GM12878 (cell line): ENCODE results near the gene NFE2. TPM values are rescaled to one million over a fixed set of nuclear protein-coding genes. Genes with fewer than 3 reads are reported as not detected.

Experiments
- ATAC-seq: fragments of 200-7000 bp; cut with Tn5 transposase; 3 replicates; pipeline ENCODE4 v1.9.1; 2020; ENCODE audit warnings: mild to moderate bottlenecking, moderate library complexity
- BruUV-seq: library from RNA; stranded (reverse); fragments of 400-500 nt; replicated peaks from 2 replicates; lab custom pipeline; 2021; lab: Mats Ljungman, UMichigan
- CTCF ChIA-PET: fragments of 300-600 bp; sonication (Branson Sonifier 250); formaldehyde crosslinking; extraction: SDS; loops from one replicate; lab custom pipeline; 2021; ENCODE audit warnings: inconsistent platforms; lab: Yijun Ruan, JAX
- POLR2A ChIA-PET: fragments of 350-600 bp; formaldehyde crosslinking; extraction: SDS; loops from one replicate; lab custom pipeline; 2021; ENCODE audit warnings: inconsistent platforms; lab: Charles Lee
- RAD21 ChIA-PET: fragments of 300-600 bp; sonication (Branson Sonifier 250); formaldehyde crosslinking; loops from one replicate; lab custom pipeline; 2023; ENCODE audit warnings: antibody characterized with exemption; ENCODE audit not compliant: unreplicated experiment; lab: Charles Lee
- SMC1A ChIA-PET: fragments of 300-600 bp; sonication (Branson Sonifier 250); formaldehyde crosslinking; loops from one replicate; lab custom pipeline; 2023; ENCODE audit not compliant: unreplicated experiment, uncharacterized antibody; lab: Charles Lee
- DNase-seq: peaks from one replicate; pipeline ENCODE4 v3.0.0-alpha.2; 2011; ENCODE audit warnings: low read depth, low spot score
- FAIRE-seq: peaks from 3 replicates; lab custom pipeline; 2011; peaks lifted over from hg19 to GRCh38; lab: Jason Lieb, UNC
- H2AFZ ChIP-seq: 2 replicates; pipeline ENCODE4 v1.6.0; 2011; ENCODE audit warnings: low read depth, low read length, control low read depth; ENCODE audit not compliant: control insufficient read depth
- H3K27ac ChIP-seq: 2 replicates; pipeline ENCODE4 v1.5.1; 2011; ENCODE audit warnings: control low read depth; ENCODE audit not compliant: control insufficient read depth, insufficient read depth
- H3K27me3 ChIP-seq, 2 experiments: replicated peaks in 1 of 2; 2 replicates each; pipeline versions ENCODE4 v1.6.0 to v1.6.1; 2011; ENCODE audit warnings: low read length in 1 of 2; ENCODE audit not compliant: control insufficient read depth in 2 of 2, insufficient read depth in 2 of 2
- H3K36me3 ChIP-seq, 2 experiments: 2 replicates each; pipeline ENCODE4 v1.5.1; 2011; ENCODE audit warnings: low read length in 1 of 2; ENCODE audit not compliant: control insufficient read depth in 2 of 2, insufficient read depth in 2 of 2
- H3K4me1 ChIP-seq: 2 replicates; pipeline ENCODE4 v1.6.1; 2011; ENCODE audit warnings: mild to moderate bottlenecking, low read length, moderate library complexity, mixed read lengths; ENCODE audit not compliant: control insufficient read depth, insufficient read depth
- H3K4me2 ChIP-seq: 2 replicates; pipeline ENCODE4 v1.6.0; 2011; ENCODE audit warnings: control low read depth; ENCODE audit not compliant: control insufficient read depth, insufficient read depth
- H3K4me3 ChIP-seq: fragments of 200-600 bp; sonication (generic); 2 replicates; pipeline ENCODE4 v1.5.1; 2016
- H3K79me2 ChIP-seq: 2 replicates; pipeline ENCODE4 v1.6.0; 2011; ENCODE audit warnings: low read length; ENCODE audit not compliant: control insufficient read depth, insufficient read depth
- H3K9ac ChIP-seq: 2 replicates; pipeline ENCODE4 v1.8.0; 2011; ENCODE audit warnings: low read length, control low read depth, mixed read lengths; ENCODE audit not compliant: control insufficient read depth, insufficient read depth
- H3K9me3 ChIP-seq: replicated peaks from 3 replicates; pipeline ENCODE4 v1.5.1; 2011; ENCODE audit warnings: mild to moderate bottlenecking, low read length; ENCODE audit not compliant: control insufficient read depth, insufficient read depth
- H4K20me1 ChIP-seq: 2 replicates; pipeline ENCODE4 v1.6.0; 2011; ENCODE audit not compliant: control insufficient read depth, insufficient read depth
- CBX3 ChIP-seq: fragments of 200-600 bp; sonication (generic); IDR thresholded peaks from 2 replicates; pipeline ENCODE4 v1.6.1; 2016; ENCODE audit warnings: low read depth, borderline replicate concordance
- HSF1 ChIP-seq: fragments of 150-350 bp; IDR thresholded peaks from 2 replicates; pipeline ENCODE4 v1.6.1; 2014; ENCODE audit warnings: mild to moderate bottlenecking, low read depth, low read length
- IRF5 ChIP-seq: fragments of 450-650 bp; IDR thresholded peaks from 2 replicates; pipeline ENCODE4 v1.6.1; 2017; ENCODE audit warnings: borderline replicate concordance
- PKNOX1 ChIP-seq: fragments of 450-650 bp; IDR thresholded peaks from 2 replicates; pipeline ENCODE4 v1.6.1; 2016; ENCODE audit warnings: mild to moderate bottlenecking
- REST ChIP-seq: IDR thresholded peaks from 2 replicates; pipeline ENCODE4 v1.6.1; 2012; ENCODE audit warnings: mild to moderate bottlenecking, low read depth, low read length
- USF2 ChIP-seq: IDR thresholded peaks from 2 replicates; pipeline ENCODE4 v1.6.1; 2011; ENCODE audit warnings: low read depth, low read length, improper control_type of control experiment, borderline replicate concordance
- in situ Hi-C: fragments of 300-500 bp; cut with MboI; formaldehyde crosslinking; loops from 9 replicates; pipeline ENCODE4 v1.14.3; 2018; ENCODE audit warnings: mixed read lengths
- intact Hi-C: fragments of 100-400 bp; cut with micrococcal nuclease; formaldehyde crosslinking; loops from one replicate; pipeline ENCODE4 v1.14.2; 2022; ENCODE audit not compliant: unreplicated experiment
- polyA plus RNA-seq, 11 experiments: library from polyadenylated mRNA; depleted of rRNA in 4 of 11; unstranded in 6 of 11; stranded (reverse) in 5 of 11; fragments of >200 nt; fragmentation: Nextera tagmentation in 4 of 11; fragmentation: Illumina TruSeq in 1 of 11; extraction: Ambion mirVana in 4 of 11; extraction: Trizol in 1 of 11; gene quantifications; 1 replicate in 1 of 11; 2 replicates in 10 of 11; pipeline versions ENCODE4 v1.2.1 to v1.2.3, GENCODE V29; 2011 to 2016; ENCODE audit warnings: inconsistent platforms in 2 of 11, missing spikeins in 2 of 11, low read depth in 1 of 11
- total RNA-seq, 4 experiments: library from RNA; depleted of rRNA in 3 of 4; stranded (reverse); fragments of >200 nt in 3 of 4; fragmentation: Illumina TruSeq in 1 of 4; extraction: Trizol in 1 of 4; gene quantifications; 2 replicates each; pipeline versions ENCODE4 v1.2.1 to v1.2.3, GENCODE V29; 2013 to 2021

The NFE2 gene
- total and polyA plus RNA-seq, 10 of the 15 experiments (the other 5 are each of a cell fraction or from before 2014, with no cell fraction given), result 0.06 to 0.28 TPM; not detected in 8

GRCh38 chr12:54349679-54350078 lies 48.9 kb upstream of the NFE2 start:
- Histone ChIP-seq H4K20me1 (no peaks in the 10 kb centered on the region), H3K4me3 (no peak overlapping the region), H3K9me3 (no peaks in the 10 kb centered on the region), H3K4me2 (no peak overlapping the region), H2AFZ (no peak overlapping the region), H3K9ac (no peak overlapping the region), H3K4me1 (peaks cover 7% of the 10 kb centered on the region), H3K27me3 (no peaks in the 10 kb centered on the region), H3K36me3 (peaks cover 16 to 30% of the 10 kb centered on the region in 2 experiments), H3K79me2 (no peaks in the 10 kb centered on the region), H3K27ac (no peak overlapping the region)
- BruUV-seq, result no TSS peak
- TF ChIP-seq HSF1, result no peak
- TF ChIP-seq USF2, result no peak
- no peak for TF ChIP-seq IRF5
- TF ChIP-seq CBX3, result no peak
- no peak for TF ChIP-seq PKNOX1
- TF ChIP-seq REST, result no peak
- ChIA-PET POLR2A (no interaction called here), RAD21 (no interaction called here), CTCF (interaction anchor here (0.6 to 4.2 kb wide), 4 partner anchors 12 to 98 kb away, joined by 4 to 30 read pairs (median 4); no protein-coding TSS in a partner anchor), SMC1A (interaction anchor here (1.5 kb wide), 1 partner anchor 8 kb away, joined by 3 read pairs; no protein-coding TSS in a partner anchor)
- DNase-seq (no peak), FAIRE-seq (no peak), ATAC-seq (no peak)
- intact Hi-C loops, result no loop called here
- in situ Hi-C loops, result no loop called here
